IMR-90 (cell line): ENCODE results near the gene PSMA6. TPM values are rescaled to one million over a fixed set of nuclear protein-coding genes. Genes with fewer than 3 reads are reported as not detected.

Source experiments
- ATAC-seq: fragments of 200-7000 bp; cut with Tn5 transposase; 2 replicates; pipeline ENCODE4 v1.9.1; 2020; ENCODE audit warnings: low read depth, mild to moderate bottlenecking, moderate library complexity
- BruUV-seq: library from RNA; stranded (reverse); fragments of 400-500 nt; replicated peaks from 2 replicates; lab custom pipeline; 2021; lab: Mats Ljungman, UMichigan
- CTCF ChIA-PET: fragments of 300-600 bp; formaldehyde crosslinking; extraction: SDS; loops from one replicate; lab custom pipeline; 2021; ENCODE audit warnings: antibody characterized with exemption; lab: Yijun Ruan, JAX
- POLR2A ChIA-PET: fragments of 300-600 bp; sonication (Branson Sonifier 250); formaldehyde crosslinking; loops from one replicate; lab custom pipeline; 2022; ENCODE audit warnings: antibody characterized with exemption; ENCODE audit not compliant: unreplicated experiment; lab: Charles Lee
- DNase-seq: peaks from one replicate; pipeline ENCODE4 v3.0.0; 2013
- H2AFZ ChIP-seq: replicated peaks from 2 replicates; pipeline ENCODE3; 2013; ENCODE audit warnings: low read length, mild to moderate bottlenecking; ENCODE audit not compliant: poor library complexity
- H2AK5ac ChIP-seq: 2 replicates; pipeline ENCODE4 v1.6.1; 2013; ENCODE audit warnings: low read depth, low read length, inconsistent platforms
- H2AK9ac ChIP-seq: replicated peaks from 2 replicates; pipeline ENCODE3; 2013; ENCODE audit warnings: mild to moderate bottlenecking, low read depth, low read length, moderate library complexity; ENCODE audit not compliant: poor library complexity
- H2BK120ac ChIP-seq: 2 replicates; pipeline ENCODE4 v1.6.1; 2013; ENCODE audit warnings: low read depth, low read length, inconsistent platforms
- H2BK15ac ChIP-seq: 3 replicates; pipeline ENCODE4 v1.6.1; 2013; ENCODE audit warnings: low read depth, low read length, inconsistent platforms
- H2BK20ac ChIP-seq: 2 replicates; pipeline ENCODE4 v1.6.1; 2013; ENCODE audit warnings: low read depth, mild to moderate bottlenecking, inconsistent platforms, low read length, moderate library complexity
- H2BK5ac ChIP-seq: 2 replicates; pipeline ENCODE4 v1.6.1; 2013; ENCODE audit warnings: mild to moderate bottlenecking, low read depth, low read length, inconsistent platforms; ENCODE audit not compliant: poor library complexity, severe bottlenecking
- H3K14ac ChIP-seq: replicated peaks from 2 replicates; pipeline ENCODE4 v1.6.1; 2013; ENCODE audit warnings: low read depth, low read length, inconsistent platforms
- H3K18ac ChIP-seq: 2 replicates; pipeline ENCODE4 v1.6.1; 2013; ENCODE audit warnings: low read depth, low read length, control low read depth
- H3K23ac ChIP-seq: 2 replicates; pipeline ENCODE4 v1.6.1; 2013; ENCODE audit warnings: low read depth, low read length, inconsistent platforms
- H3K27ac ChIP-seq: 2 replicates; pipeline ENCODE4 v1.5.1; 2013; ENCODE audit warnings: mild to moderate bottlenecking, control low read depth, low read length; ENCODE audit not compliant: insufficient read depth
- H3K27me3 ChIP-seq: 2 replicates; pipeline ENCODE4 v1.6.1; 2013; ENCODE audit warnings: low read length; ENCODE audit not compliant: control insufficient read depth, insufficient read depth
- H3K36me3 ChIP-seq: 2 replicates; pipeline ENCODE4 v1.6.1; 2013; ENCODE audit warnings: low read length, mixed read lengths; ENCODE audit not compliant: control insufficient read depth, insufficient read depth
- H3K4ac ChIP-seq: 2 replicates; pipeline ENCODE4 v1.6.1; 2013; ENCODE audit warnings: low read depth, low read length, inconsistent platforms
- H3K4me1 ChIP-seq: 2 replicates; pipeline ENCODE4 v1.6.1; 2013; ENCODE audit warnings: low read length, mixed read lengths; ENCODE audit not compliant: control insufficient read depth, insufficient read depth
- H3K4me2 ChIP-seq: 2 replicates; pipeline ENCODE4 v1.6.1; 2013; ENCODE audit warnings: low read depth, mild to moderate bottlenecking, control low read depth, low read length, moderate library complexity
- H3K4me3 ChIP-seq: 2 replicates; pipeline ENCODE4 v1.5.1; 2013; ENCODE audit warnings: low read depth, mild to moderate bottlenecking, control low read depth, low read length, moderate library complexity; ENCODE audit not compliant: insufficient read depth
- H3K56ac ChIP-seq: 2 replicates; pipeline ENCODE4 v1.6.1; 2013; ENCODE audit warnings: low read length, inconsistent platforms; ENCODE audit not compliant: insufficient read depth; ENCODE audit errors: extremely low read depth
- H3K79me1 ChIP-seq, 2 experiments: 2 replicates each; pipeline ENCODE4 v1.6.1; 2013; ENCODE audit warnings: low read length in 2 of 2, inconsistent platforms in 1 of 2, low read depth in 1 of 2
- H3K9ac ChIP-seq: 2 replicates; pipeline ENCODE4 v1.6.1; 2013; ENCODE audit warnings: low read depth, low read length, control low read depth
- H3K9me1 ChIP-seq: 2 replicates; pipeline ENCODE4 v1.6.1; 2013; ENCODE audit warnings: low read length, inconsistent platforms; ENCODE audit not compliant: insufficient read depth
- H3K9me3 ChIP-seq: 2 replicates; pipeline ENCODE4 v1.6.1; 2013; ENCODE audit warnings: low read length; ENCODE audit not compliant: control insufficient read depth, insufficient read depth
- H4K20me1 ChIP-seq: 2 replicates; pipeline ENCODE4 v1.6.1; 2013; ENCODE audit warnings: low read length, inconsistent platforms; ENCODE audit not compliant: insufficient read depth
- H4K5ac ChIP-seq: 2 replicates; pipeline ENCODE4 v1.6.1; 2013; ENCODE audit warnings: mild to moderate bottlenecking, low read depth, low read length, control low read depth
- H4K8ac ChIP-seq, 2 experiments: 2 replicates each; pipeline ENCODE4 v1.6.1; 2013; ENCODE audit warnings: low read depth in 2 of 2, low read length in 2 of 2, control low read depth in 1 of 2, inconsistent platforms in 1 of 2
- H4K91ac ChIP-seq: 2 replicates; pipeline ENCODE4 v1.6.1; 2013; ENCODE audit warnings: low read depth, low read length, inconsistent platforms; ENCODE audit not compliant: insufficient read depth
- FOS ChIP-seq: fragments of 150-350 bp; IDR thresholded peaks from 2 replicates; pipeline ENCODE4 v1.6.1; 2016; ENCODE audit warnings: low read depth, low read length
- MAFK ChIP-seq: IDR thresholded peaks from 2 replicates; pipeline ENCODE4 v1.6.1; 2012; ENCODE audit warnings: low read depth, low read length, improper control_type of control experiment
- MXI1 ChIP-seq: IDR thresholded peaks from 2 replicates; pipeline ENCODE4 v1.6.1; 2012; ENCODE audit warnings: low read depth, mild to moderate bottlenecking, low read length, moderate library complexity, borderline replicate concordance
- POLR2A ChIP-seq: IDR thresholded peaks from 2 replicates; pipeline ENCODE4 v1.6.1; 2012; ENCODE audit warnings: mild to moderate bottlenecking, low read depth, low read length
- SMC3 ChIP-seq: fragments of 150-350 bp; IDR thresholded peaks from 2 replicates; pipeline ENCODE4 v1.6.1; 2016; ENCODE audit warnings: low read depth, mild to moderate bottlenecking, antibody characterized with exemption, low read length, moderate library complexity
- WGBS, 2 experiments: methylation state at CpG; one replicate each; pipeline versions ENCODE4 v1.1.5 to v1.1.7; 2013; ENCODE audit warnings: missing lambda C conversion rate in 2 of 2; ENCODE audit not compliant: insufficient read length in 1 of 2; ENCODE audit errors: extremely low coverage in 2 of 2; 5-methylcytosine and 5-hydroxymethylcytosine counted together
- dilution Hi-C: fragments of 300-500 bp; cut with HindIII; formaldehyde crosslinking; loops from one replicate; pipeline ENCODE4 v1.14.3; 2018; ENCODE audit warnings: low sequenced_read_pairs; ENCODE audit not compliant: unreplicated experiment
- in situ Hi-C: fragments of 300-500 bp; cut with MboI; formaldehyde crosslinking; loops from 3 replicates; pipeline ENCODE4 v1.14.3; 2019; ENCODE audit warnings: low sequenced_read_pairs, inconsistent platforms, mixed read lengths
- intact Hi-C: fragments of 100-400 bp; cut with micrococcal nuclease; formaldehyde crosslinking; loops from 2 replicates; pipeline ENCODE4 v1.10.0; 2022
- polyA plus RNA-seq, 3 experiments: library from polyadenylated mRNA; depleted of rRNA; stranded (reverse); fragments of >200 nt; gene quantifications; 2 replicates each; pipeline ENCODE4 v1.2.3, GENCODE V29; 2012; ENCODE audit warnings: low replicate concordance in 1 of 3
- total RNA-seq: library from RNA; depleted of rRNA; stranded (reverse); fragments of >200 nt; gene quantifications from 2 replicates; pipeline ENCODE4 v1.2.3, GENCODE V29; 2012
- TF ChIP-seq, protein P1 (sequence below): fragments of 150-350 bp; IDR thresholded peaks from 2 replicates; pipeline ENCODE4 v1.6.1; 2016; ENCODE audit warnings: low read depth, mild to moderate bottlenecking, low read length, moderate library complexity, borderline replicate concordance

Gene PSMA6
- total and polyA plus RNA-seq, 2 of the 4 experiments (the other 2 are of a cell fraction) = 184 to 530 TPM

DNA sequence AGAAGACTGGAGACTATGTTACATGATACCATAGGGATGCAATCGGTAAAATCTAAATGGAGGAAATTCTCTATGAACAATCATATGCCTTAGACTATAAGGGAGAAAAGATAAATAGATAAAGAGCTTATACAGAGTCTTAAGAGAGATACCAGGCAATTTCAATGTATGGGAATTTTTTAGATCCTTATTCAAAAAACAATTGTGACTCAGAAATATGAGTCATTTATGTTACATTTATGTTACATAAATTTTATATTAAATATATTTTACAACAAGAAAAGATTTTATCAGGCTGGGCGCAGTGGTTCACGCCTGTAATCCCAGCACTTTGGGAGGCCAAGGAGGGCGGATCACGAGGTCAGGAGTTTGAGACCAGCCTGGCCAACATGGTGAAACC lies 36.5 kb upstream of the PSMA6 start:
- ATAC-seq = no peak
- H3K27ac ChIP-seq = no peak overlapping the region
- no peaks in the 10 kb centered on the region; the same call in 1 of the 2 replicates for H3K4me1 ChIP-seq
- no peak for TF ChIP-seq SMC3
- TF ChIP-seq MAFK = no peak
- no peak for TF ChIP-seq MXI1
- TF ChIP-seq POLR2A = no peak
- no peak for TF ChIP-seq FOS
- TF ChIP-seq, protein P1, sequence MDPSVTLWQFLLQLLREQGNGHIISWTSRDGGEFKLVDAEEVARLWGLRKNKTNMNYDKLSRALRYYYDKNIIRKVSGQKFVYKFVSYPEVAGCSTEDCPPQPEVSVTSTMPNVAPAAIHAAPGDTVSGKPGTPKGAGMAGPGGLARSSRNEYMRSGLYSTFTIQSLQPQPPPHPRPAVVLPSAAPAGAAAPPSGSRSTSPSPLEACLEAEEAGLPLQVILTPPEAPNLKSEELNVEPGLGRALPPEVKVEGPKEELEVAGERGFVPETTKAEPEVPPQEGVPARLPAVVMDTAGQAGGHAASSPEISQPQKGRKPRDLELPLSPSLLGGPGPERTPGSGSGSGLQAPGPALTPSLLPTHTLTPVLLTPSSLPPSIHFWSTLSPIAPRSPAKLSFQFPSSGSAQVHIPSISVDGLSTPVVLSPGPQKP = no peak
- H2BK15ac ChIP-seq = no peak overlapping the region
- no peak overlapping the region for H3K4me3 ChIP-seq
- H3K56ac ChIP-seq = no peak overlapping the region
- no peak overlapping the region for H3K9ac ChIP-seq
- dilution Hi-C loops (no loop called here), intact Hi-C loops (no loop called here), in situ Hi-C loops (no loop called here)
- H3K18ac ChIP-seq = no peak overlapping the region
- H3K14ac ChIP-seq = no peak overlapping the region
- POLR2A ChIA-PET = no interaction called here
- H4K91ac ChIP-seq = no peak overlapping the region
- H2AK5ac ChIP-seq = no peak overlapping the region
- H4K20me1 ChIP-seq = no peaks in the 10 kb centered on the region
- no peak for DNase-seq
- H4K5ac ChIP-seq = no peak overlapping the region
- no peak overlapping the region for H2AFZ ChIP-seq
- H3K4me2 ChIP-seq = no peak overlapping the region
- no CpG with 5 or more reads among the region's 5 CpGs for WGBS, 2 experiments
- H2BK120ac ChIP-seq = no peak overlapping the region
- no peak overlapping the region for H2BK20ac ChIP-seq
- peaks cover 0 to 8% of the 10 kb centered on the region in 2 experiments; a peak in 1 of 4 replicates for H3K79me1 ChIP-seq
- no TSS peak for BruUV-seq
- CTCF ChIA-PET = no interaction called here
- H2BK5ac ChIP-seq = no peak overlapping the region
- no peak overlapping the region for H2AK9ac ChIP-seq
- no peaks in the 10 kb centered on the region for H3K27me3 ChIP-seq
- no peak overlapping the region for H4K8ac ChIP-seq
- no peaks in the 10 kb centered on the region for H3K36me3 ChIP-seq
- no peak overlapping the region for H3K23ac ChIP-seq
- H3K4ac ChIP-seq = no peak overlapping the region
- peaks cover 6% of the 10 kb centered on the region for H3K9me1 ChIP-seq
- H3K9me3 ChIP-seq = peaks cover 2% of the 10 kb centered on the region; the same call in 1 of the 2 replicates
